HG02938 (cell line): ENCODE results near the gene CCDC85C.

Source experiments
- ATAC-seq: cut with Tn5 transposase; IDR thresholded peaks from one replicate; pipeline ENCODE4 v1.9.1; 2021; ENCODE audit warnings: mild to moderate bottlenecking, moderate library complexity; ENCODE audit not compliant: unreplicated experiment

Gene CCDC85C

GRCh38 chr14:99480917-99481744, 122.9 kb downstream of the CCDC85C start, which contains the start of gene CCNK:
Gene CCNK, plus strand, starts transcription at chr14:99481409. Its CDS starts 11,269 bp downstream, at chr14:99492678.
- peak; percentile 89 for ATAC-seq

GRCh38 chr14:99479906-99480869, 123.8 kb downstream of the CCDC85C start, which contains the start of gene SETD3:
Gene SETD3, minus strand, starts transcription at chr14:99480859. Its CDS starts 15,054 bp downstream, at chr14:99465805.
- peak; percentile 4 for ATAC-seq

- no peak for ATAC-seq
These were observed 124.7 kb downstream of the CCDC85C start for GRCh38 chr14:99479160-99479905.

DNA sequence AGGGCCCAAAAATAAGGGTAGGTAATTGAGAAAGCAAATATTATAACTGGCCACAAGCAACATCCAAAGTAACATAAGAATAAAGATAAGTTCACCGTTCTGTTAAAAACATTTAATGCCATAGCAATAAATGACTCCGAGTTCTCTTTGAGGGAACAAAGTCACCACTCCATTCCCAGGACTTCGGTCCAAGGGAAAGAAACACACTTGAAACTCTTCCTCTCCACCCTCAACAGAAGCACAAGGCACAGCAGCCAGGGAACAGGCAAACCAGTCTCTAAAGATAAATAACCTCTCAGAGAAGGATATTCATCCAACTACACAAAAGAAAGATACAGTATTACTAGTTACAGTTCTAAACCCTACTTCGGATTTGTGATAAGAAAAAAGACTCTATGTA, 125.9 kb downstream of the CCDC85C start:
- no peak for ATAC-seq

GRCh38 chr14:99476864-99477263, 127.1 kb downstream of the CCDC85C start:
- ATAC-seq = no peak

- ATAC-seq = no peak
These were observed 128.3 kb downstream of the CCDC85C start for GRCh38 chr14:99475660-99476059.

DNA sequence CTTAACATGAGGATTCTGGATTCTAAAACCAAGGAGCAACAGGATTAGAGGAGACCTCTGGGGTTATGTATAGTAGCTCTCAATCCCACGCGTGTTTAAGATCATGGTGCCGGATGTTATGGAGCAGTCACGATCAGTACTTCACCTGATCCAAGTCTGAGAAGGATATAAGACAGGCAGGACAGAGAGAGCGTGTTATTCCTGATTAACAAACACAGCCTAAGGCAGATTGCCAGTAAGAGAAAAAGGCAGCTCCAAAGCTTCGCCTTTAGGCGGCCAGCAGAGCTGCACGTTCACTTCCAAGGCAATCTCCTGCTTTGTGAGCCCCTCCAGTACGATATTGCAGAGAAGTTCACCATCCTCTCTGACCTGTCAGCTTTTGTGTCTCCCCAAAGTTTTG, 128.8 kb downstream of the CCDC85C start:
- ATAC-seq = no peak

DNA sequence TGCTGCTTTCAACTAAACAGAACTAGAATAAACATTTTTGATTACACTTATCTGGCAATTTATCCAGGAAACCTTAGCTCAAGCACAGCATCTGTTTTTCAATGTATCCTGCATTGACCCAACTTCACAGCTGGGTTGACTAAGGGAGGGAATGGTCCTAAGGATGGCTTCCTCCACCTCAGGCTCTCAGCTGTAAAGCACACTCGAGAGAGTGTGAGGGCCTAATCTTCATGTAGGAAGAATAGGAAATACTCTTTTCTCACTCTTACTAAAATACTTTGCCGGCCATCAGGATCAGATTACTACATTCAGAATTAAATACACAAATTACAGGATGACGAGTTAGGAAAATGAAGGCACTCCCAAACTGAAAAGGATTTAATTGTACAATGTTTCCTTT, 130.5 kb downstream of the CCDC85C start:
- no peak for ATAC-seq

- no peak for ATAC-seq
These were observed 131.1 kb downstream of the CCDC85C start for GRCh38 chr14:99472937-99473336.

GRCh38 chr14:99471731-99472130, 132.3 kb downstream of the CCDC85C start:
- no peak for ATAC-seq

DNA sequence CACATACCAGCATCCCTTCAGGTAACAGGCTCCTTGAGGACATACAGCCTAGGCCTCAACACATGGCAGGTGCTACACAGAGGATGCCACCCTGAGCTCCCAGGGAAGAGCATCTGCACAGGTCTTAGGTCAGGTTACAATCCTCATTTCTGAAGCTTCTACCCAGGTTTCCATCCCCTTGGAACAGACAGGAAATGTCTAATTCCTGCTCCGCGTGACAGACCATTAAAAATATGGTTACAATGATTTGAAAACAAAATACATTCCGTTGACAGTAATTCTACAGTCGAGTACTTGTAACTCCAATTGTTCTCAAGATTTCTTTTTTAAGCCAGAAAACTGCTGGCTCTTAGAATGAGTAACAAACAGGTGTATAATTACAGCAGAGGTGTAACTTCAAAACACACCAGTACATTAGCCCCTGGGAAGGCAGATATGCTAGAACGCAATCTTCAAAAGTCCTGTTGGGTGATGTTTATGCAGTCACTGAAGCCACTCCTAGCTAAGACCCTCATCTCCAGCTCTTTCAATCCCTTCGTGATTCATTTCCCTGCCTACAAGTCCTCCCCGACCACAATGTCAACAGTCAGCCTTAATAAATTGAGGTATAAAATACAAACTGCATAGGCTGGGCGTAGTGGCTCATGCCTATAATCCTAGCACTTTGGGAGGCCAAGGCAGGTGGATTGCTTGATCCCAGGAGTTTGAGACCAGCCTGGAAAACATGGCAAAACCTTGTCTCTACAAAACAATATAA, 135.0 kb downstream of the CCDC85C start:
- ATAC-seq = no peak

GRCh38 chr14:99468081-99468480, 135.9 kb downstream of the CCDC85C start:
- ATAC-seq = no peak

GRCh38 chr14:99467336-99468078, 136.5 kb downstream of the CCDC85C start:
- ATAC-seq = no peak

DNA sequence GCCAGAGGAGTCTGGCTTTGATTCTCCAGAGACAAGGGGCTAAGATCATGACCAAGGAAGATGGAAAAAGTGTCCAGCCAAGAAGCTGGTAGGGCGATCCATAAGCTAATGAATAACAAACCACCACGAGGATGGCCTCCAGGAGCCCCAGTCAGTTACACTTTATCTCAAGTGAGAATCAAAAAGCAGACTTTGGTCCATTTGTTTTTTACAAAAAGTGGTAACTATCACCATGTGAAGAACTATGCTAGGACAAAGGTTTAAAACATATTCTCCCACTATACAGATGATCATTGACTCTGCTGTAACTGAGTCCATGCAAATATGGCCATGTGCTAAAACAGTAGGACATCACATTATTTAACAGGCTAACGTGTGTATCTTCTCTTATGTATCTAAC, 137.2 kb downstream of the CCDC85C start:
- ATAC-seq = no peak

GRCh38 chr14:99465288-99465687, 138.7 kb downstream of the CCDC85C start:
- no peak for ATAC-seq

- no peak for ATAC-seq
These were observed 140.0 kb downstream of the CCDC85C start for GRCh38 chr14:99463974-99464373.

GRCh38 chr14:99462210-99462609, 141.8 kb downstream of the CCDC85C start:
- no peak for ATAC-seq

- ATAC-seq = no peak
These were observed 142.5 kb downstream of the CCDC85C start for GRCh38 chr14:99461411-99462085.

GRCh38 chr14:99460793-99461192, 143.2 kb downstream of the CCDC85C start:
- ATAC-seq = no peak
